ENCODE measurements around the gene NPC1. TPM values are rescaled to one million over a fixed set of nuclear protein-coding genes. Genes with fewer than 3 reads are reported as not detected.

The NPC1 gene
- total RNA-seq, 1 experiment from 2014 or later: 92.7 TPM

DNA sequence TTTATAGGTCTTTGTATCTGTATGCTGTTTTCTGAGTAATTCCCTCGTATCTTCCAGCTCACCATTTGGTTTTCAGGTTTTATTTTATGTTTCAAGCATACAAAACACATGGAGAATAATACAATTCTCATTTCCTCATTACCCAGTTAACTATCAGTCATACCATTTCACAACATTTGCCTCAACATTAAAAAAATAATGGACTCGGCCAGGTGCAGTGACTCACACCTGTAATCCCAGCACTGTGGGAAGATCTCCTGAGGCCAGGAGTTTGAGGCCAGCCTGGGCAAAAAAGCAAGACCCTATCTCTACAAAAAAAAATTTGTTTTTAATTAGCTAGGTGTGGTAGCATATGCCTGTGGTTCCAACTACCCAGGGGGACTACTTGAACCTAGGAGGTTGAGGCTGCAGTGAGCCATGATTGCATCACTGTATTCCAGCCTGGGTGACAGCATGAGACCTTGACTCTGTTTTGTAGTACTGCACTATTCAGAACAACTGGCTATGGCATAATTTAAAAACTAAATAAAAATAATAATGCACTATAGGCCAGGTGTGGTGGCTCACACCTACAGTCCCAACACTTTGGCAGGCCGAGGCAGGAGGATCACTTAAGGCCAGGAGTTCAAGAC is 20.3 kb downstream of the NPC1 start:
- H3K27ac ChIP-seq (ENCODE audit: low read length): no peak overlapping the region
- TF ChIP-seq, protein P1, sequence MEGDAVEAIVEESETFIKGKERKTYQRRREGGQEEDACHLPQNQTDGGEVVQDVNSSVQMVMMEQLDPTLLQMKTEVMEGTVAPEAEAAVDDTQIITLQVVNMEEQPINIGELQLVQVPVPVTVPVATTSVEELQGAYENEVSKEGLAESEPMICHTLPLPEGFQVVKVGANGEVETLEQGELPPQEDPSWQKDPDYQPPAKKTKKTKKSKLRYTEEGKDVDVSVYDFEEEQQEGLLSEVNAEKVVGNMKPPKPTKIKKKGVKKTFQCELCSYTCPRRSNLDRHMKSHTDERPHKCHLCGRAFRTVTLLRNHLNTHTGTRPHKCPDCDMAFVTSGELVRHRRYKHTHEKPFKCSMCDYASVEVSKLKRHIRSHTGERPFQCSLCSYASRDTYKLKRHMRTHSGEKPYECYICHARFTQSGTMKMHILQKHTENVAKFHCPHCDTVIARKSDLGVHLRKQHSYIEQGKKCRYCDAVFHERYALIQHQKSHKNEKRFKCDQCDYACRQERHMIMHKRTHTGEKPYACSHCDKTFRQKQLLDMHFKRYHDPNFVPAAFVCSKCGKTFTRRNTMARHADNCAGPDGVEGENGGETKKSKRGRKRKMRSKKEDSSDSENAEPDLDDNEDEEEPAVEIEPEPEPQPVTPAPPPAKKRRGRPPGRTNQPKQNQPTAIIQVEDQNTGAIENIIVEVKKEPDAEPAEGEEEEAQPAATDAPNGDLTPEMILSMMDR (IDR thresholded peaks at IDR 0.05): no peak
- TF ChIP-seq POLR2AphosphoS5 (IDR thresholded peaks at IDR 0.05; ENCODE audit: low read depth, low read length) (no peak), SIN3A (IDR thresholded peaks at IDR 0.05; ENCODE audit: borderline replicate concordance, insufficient read depth, low read depth, low read length) (no peak), TCF7L2 (IDR thresholded peaks at IDR 0.05; ENCODE audit: low read depth, low read length) (no peak)
- TF ChIP-seq, protein P2, sequence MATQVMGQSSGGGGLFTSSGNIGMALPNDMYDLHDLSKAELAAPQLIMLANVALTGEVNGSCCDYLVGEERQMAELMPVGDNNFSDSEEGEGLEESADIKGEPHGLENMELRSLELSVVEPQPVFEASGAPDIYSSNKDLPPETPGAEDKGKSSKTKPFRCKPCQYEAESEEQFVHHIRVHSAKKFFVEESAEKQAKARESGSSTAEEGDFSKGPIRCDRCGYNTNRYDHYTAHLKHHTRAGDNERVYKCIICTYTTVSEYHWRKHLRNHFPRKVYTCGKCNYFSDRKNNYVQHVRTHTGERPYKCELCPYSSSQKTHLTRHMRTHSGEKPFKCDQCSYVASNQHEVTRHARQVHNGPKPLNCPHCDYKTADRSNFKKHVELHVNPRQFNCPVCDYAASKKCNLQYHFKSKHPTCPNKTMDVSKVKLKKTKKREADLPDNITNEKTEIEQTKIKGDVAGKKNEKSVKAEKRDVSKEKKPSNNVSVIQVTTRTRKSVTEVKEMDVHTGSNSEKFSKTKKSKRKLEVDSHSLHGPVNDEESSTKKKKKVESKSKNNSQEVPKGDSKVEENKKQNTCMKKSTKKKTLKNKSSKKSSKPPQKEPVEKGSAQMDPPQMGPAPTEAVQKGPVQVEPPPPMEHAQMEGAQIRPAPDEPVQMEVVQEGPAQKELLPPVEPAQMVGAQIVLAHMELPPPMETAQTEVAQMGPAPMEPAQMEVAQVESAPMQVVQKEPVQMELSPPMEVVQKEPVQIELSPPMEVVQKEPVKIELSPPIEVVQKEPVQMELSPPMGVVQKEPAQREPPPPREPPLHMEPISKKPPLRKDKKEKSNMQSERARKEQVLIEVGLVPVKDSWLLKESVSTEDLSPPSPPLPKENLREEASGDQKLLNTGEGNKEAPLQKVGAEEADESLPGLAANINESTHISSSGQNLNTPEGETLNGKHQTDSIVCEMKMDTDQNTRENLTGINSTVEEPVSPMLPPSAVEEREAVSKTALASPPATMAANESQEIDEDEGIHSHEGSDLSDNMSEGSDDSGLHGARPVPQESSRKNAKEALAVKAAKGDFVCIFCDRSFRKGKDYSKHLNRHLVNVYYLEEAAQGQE (IDR thresholded peaks at IDR 0.05; ENCODE audit: insufficient read depth in 1 of 2, low read depth in 2 of 2, low read length in 1 of 2): no peak
- in situ Hi-C loops (cut with HindIII; ENCODE audit: low pct_unique_long_range_greater_than_20kb, low sequenced_read_pairs) (no loop called here), intact Hi-C loops (cut with micrococcal nuclease; ENCODE audit: unreplicated experiment) (no loop called here)
- DNase-seq (ENCODE audit: low read depth, low spot score) (no peak), ATAC-seq (no peak)
- no TSS peak for BruUV-seq (replicated peaks)
- H3K27me3 ChIP-seq (ENCODE audit: control insufficient read depth, insufficient read depth, low read length): no peaks in the 10 kb centered on the region
- H3K9me3 ChIP-seq (ENCODE audit: control insufficient read depth, insufficient read depth, low read depth, low read length): no peaks in the 10 kb centered on the region
- ChIA-PET CTCF (no interaction called here), POLR2A (no interaction called here)
- H3K36me3 ChIP-seq (ENCODE audit: control insufficient read depth, insufficient read depth, low read length): peaks cover 21% of the 10 kb centered on the region
- H3K4me3 ChIP-seq (ENCODE audit: low read depth in 2 of 2, low read length in 2 of 2): no peak overlapping the region
- no peaks in the 10 kb centered on the region for H3K4me1 ChIP-seq (ENCODE audit: control insufficient read depth, insufficient read depth, low read length)

DNA sequence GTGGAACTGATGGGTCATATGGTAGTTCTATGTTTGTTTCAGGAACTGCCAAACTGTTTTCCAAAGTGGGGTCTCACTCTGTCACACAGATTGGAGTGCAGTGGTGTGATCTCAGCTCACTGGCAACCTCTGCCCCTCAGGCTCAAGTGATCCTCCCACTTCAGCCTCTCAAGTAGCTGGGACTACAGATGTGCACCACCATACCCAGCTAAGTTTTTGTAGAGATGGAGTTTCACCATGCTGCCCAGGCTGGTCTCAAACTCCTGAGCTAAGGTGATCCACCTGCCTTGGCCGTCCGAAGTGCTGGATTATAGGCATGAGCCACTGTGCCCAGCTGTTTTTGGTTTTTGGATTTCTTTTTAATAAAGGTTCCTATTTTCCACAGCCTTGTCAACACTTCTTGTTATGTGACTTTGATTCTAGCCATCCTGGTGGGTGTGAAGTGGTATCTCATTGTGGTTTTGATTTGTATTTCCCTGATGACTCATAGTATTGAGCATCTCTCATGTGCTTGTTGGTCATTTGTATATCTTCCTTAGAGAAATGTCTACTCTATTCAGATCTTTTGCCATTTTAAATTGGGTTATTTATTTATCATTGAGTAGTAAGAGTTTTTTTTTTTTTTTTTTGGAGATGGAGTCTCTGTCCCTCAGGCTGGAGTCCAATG is 22.8 kb downstream of the NPC1 start:
- ChIA-PET POLR2A (no interaction called here), CTCF (interaction anchor here (0.7 kb wide), 1 partner anchor 11 kb away, joined by 8 read pairs; no protein-coding TSS in a partner anchor)
- BruUV-seq (replicated peaks): no TSS peak
- no peaks in the 10 kb centered on the region for H3K9me3 ChIP-seq (ENCODE audit: control insufficient read depth, insufficient read depth, low read depth, low read length)
- DNase-seq (ENCODE audit: low read depth, low spot score): no peak
- intact Hi-C loops (cut with micrococcal nuclease; ENCODE audit: unreplicated experiment) (no loop called here), in situ Hi-C loops (cut with HindIII; ENCODE audit: low pct_unique_long_range_greater_than_20kb, low sequenced_read_pairs) (no loop called here)
- H3K27ac ChIP-seq (ENCODE audit: low read length): no peak overlapping the region
- ATAC-seq: no peak
- no peaks in the 10 kb centered on the region for H3K27me3 ChIP-seq (ENCODE audit: control insufficient read depth, insufficient read depth, low read length)
- peaks cover 13% of the 10 kb centered on the region for H3K36me3 ChIP-seq (ENCODE audit: control insufficient read depth, insufficient read depth, low read length)
- no peaks in the 10 kb centered on the region for H3K4me1 ChIP-seq (ENCODE audit: control insufficient read depth, insufficient read depth, low read length)
- TF ChIP-seq SIN3A (IDR thresholded peaks at IDR 0.05; ENCODE audit: borderline replicate concordance, insufficient read depth, low read depth, low read length) (no peak), POLR2AphosphoS5 (IDR thresholded peaks at IDR 0.05; ENCODE audit: low read depth, low read length) (no peak), TCF7L2 (IDR thresholded peaks at IDR 0.05; ENCODE audit: low read depth, low read length) (no peak)
- TF ChIP-seq, protein P1 (IDR thresholded peaks at IDR 0.05): no peak
- TF ChIP-seq, protein P2 (IDR thresholded peaks at IDR 0.05; ENCODE audit: insufficient read depth in 1 of 2, low read depth in 2 of 2, low read length in 1 of 2): no peak
- no peak overlapping the region for H3K4me3 ChIP-seq (ENCODE audit: low read depth in 2 of 2, low read length in 2 of 2)

Measured in Panc1 (cell line).